HEK293T (cell line): ENCODE results near the gene CIT.

Experiments used
- ARNT ChIP-seq: fragments of 450-650 bp; IDR thresholded peaks from 2 replicates; pipeline ENCODE4 v1.6.1; 2017; ENCODE audit warnings: mild to moderate bottlenecking
- BHLHE40 ChIP-seq: fragments of 450-650 bp; IDR thresholded peaks from 2 replicates; pipeline ENCODE4 v1.6.1; 2016; ENCODE audit warnings: mild to moderate bottlenecking, moderate library complexity, borderline replicate concordance
- ELF4 ChIP-seq: fragments of 450-650 bp; IDR thresholded peaks from 2 replicates; pipeline ENCODE4 v1.6.1; 2017; ENCODE audit warnings: antibody characterized with exemption
- FOXA1 ChIP-seq: fragments of 450-650 bp; IDR thresholded peaks from 2 replicates; pipeline ENCODE4 v1.6.1; 2016; ENCODE audit warnings: mild to moderate bottlenecking
- FOXK2 ChIP-seq: fragments of 450-650 bp; IDR thresholded peaks from 2 replicates; pipeline ENCODE4 v1.6.1; 2016; ENCODE audit warnings: mild to moderate bottlenecking
- FOXM1 ChIP-seq: fragments of 450-650 bp; IDR thresholded peaks from 2 replicates; pipeline ENCODE4 v1.6.1; 2017; ENCODE audit warnings: mild to moderate bottlenecking, borderline replicate concordance
- HDGF ChIP-seq: fragments of 450-650 bp; IDR thresholded peaks from 2 replicates; pipeline ENCODE4 v1.6.1; 2017; ENCODE audit warnings: antibody characterized with exemption, borderline replicate concordance
- NFRKB ChIP-seq: fragments of 450-650 bp; IDR thresholded peaks from 2 replicates; pipeline ENCODE4 v1.6.1; 2016; ENCODE audit warnings: mild to moderate bottlenecking, moderate library complexity
- SP1 ChIP-seq: fragments of 450-650 bp; IDR thresholded peaks from 2 replicates; pipeline ENCODE4 v1.6.1; 2017
- SUZ12 ChIP-seq: fragments of 450-650 bp; IDR thresholded peaks from 2 replicates; pipeline ENCODE4 v1.6.1; 2016; ENCODE audit warnings: mild to moderate bottlenecking
- TARDBP ChIP-seq: fragments of 450-650 bp; IDR thresholded peaks from 2 replicates; pipeline ENCODE4 v1.6.1; 2016
- ZNF384 ChIP-seq: fragments of 450-650 bp; IDR thresholded peaks from 2 replicates; pipeline ENCODE4 v1.6.1; 2016
- TF ChIP-seq, protein P1 (sequence below): fragments of 450-650 bp; IDR thresholded peaks from 2 replicates; pipeline ENCODE4 v1.6.1; 2016

GRCh38 chr12:119838826-119839600 is 38.1 kb downstream of the CIT start:
- TF ChIP-seq FOXA1 (no peak), ARNT (no peak), TARDBP (no peak), BHLHE40 (no peak), NFRKB (no peak), FOXM1 (no peak), ZNF384 (no peak), FOXK2 (no peak), HDGF (no peak), SUZ12 (no peak), ELF4 (no peak), SP1 (no peak)
- TF ChIP-seq, protein P1, sequence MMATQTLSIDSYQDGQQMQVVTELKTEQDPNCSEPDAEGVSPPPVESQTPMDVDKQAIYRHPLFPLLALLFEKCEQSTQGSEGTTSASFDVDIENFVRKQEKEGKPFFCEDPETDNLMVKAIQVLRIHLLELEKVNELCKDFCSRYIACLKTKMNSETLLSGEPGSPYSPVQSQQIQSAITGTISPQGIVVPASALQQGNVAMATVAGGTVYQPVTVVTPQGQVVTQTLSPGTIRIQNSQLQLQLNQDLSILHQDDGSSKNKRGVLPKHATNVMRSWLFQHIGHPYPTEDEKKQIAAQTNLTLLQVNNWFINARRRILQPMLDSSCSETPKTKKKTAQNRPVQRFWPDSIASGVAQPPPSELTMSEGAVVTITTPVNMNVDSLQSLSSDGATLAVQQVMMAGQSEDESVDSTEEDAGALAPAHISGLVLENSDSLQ, result no peak
